Breast epithelium (tissue), 3 donors: ENCODE results near the gene ZFPL1.

Source experiments
- POLR2A ChIP-seq: fragments of 450-650 bp; IDR thresholded peaks from one replicate; pipeline ENCODE4 v1.6.1; 2016; ENCODE audit warnings: antibody characterized with exemption, mild to moderate bottlenecking, moderate library complexity
- TF ChIP-seq, protein P1 (sequence below), 3 donors: fragments of 450-650 bp; IDR thresholded peaks; one replicate each; pipeline ENCODE4 v1.5.1; 2016 to 2017; ENCODE audit warnings: antibody characterized with exemption in 3 of 3, mild to moderate bottlenecking in 3 of 3, moderate library complexity in 3 of 3

DNA sequence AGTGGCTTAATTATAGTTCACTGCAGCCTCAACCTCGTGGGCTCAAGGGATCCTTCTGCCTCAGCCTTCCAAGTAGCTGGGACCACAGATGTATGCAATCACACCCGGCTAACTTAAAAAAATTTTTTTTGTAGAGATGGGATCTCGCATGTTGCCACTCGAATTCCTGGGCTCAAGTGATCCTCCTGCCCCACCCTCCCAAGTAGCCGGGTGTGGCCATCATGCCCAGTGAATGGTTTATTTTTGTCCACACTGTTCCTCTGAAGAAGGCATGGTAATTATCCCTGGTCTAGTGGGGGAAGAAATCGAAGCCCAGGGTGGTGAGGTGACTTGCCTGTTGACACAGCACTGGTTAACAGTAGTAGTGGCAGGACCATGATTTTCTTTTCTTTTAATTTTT is 41.1 kb upstream of the ZFPL1 start:
- TF ChIP-seq, protein P1, sequence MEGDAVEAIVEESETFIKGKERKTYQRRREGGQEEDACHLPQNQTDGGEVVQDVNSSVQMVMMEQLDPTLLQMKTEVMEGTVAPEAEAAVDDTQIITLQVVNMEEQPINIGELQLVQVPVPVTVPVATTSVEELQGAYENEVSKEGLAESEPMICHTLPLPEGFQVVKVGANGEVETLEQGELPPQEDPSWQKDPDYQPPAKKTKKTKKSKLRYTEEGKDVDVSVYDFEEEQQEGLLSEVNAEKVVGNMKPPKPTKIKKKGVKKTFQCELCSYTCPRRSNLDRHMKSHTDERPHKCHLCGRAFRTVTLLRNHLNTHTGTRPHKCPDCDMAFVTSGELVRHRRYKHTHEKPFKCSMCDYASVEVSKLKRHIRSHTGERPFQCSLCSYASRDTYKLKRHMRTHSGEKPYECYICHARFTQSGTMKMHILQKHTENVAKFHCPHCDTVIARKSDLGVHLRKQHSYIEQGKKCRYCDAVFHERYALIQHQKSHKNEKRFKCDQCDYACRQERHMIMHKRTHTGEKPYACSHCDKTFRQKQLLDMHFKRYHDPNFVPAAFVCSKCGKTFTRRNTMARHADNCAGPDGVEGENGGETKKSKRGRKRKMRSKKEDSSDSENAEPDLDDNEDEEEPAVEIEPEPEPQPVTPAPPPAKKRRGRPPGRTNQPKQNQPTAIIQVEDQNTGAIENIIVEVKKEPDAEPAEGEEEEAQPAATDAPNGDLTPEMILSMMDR (IDR thresholded peaks at IDR 0.05) = no peak
- no peak for TF ChIP-seq POLR2A
